Measurements from ENCODE around the gene UBE2Z. TPM values are rescaled to one million over a fixed set of nuclear protein-coding genes. Genes with fewer than 3 reads are reported as not detected.

The UBE2Z gene
- total and polyA plus RNA-seq, 2 of the 13 experiments (the other 11 are each of a cell fraction or from before 2014, with no cell fraction given), result 63.2 to 122 TPM

DNA sequence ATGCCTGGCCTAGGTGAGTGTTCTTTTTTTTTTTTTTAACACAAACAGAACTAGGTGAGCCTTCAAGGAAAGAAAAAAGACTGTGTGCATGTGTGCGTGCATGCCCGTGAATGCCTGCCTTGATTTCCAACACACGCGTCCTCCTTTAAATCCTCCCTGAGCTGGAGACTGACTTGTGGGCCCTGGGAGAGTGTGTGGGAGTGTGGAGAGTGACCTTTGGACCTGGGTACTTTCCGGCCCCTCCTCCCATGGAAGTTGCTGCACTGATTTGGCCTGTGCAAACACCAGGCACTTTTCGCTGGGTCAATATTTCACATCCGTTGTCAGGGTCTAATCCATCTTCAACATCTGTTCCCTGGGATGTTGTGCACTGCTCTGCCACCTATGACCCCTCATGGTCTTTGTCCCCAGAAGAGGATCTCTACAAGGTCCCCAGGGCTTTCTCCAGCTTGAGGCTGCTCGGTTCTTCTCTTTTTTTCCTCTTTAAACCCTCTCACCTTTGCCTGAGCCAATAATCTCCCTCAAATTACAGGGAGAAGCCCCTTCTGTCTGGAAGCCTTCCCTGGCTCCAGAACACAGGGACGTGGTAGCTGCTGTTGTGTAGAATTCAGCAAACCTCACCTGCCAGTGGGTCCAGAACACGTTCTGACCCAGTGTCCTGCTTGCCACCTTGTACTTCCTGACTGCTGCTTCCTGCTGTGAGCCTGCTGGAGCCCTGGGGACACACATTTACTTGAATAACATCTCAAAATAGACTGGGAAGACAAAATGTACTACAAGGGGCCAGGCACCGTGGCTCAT, 36.5 kb upstream of the UBE2Z start (continued):
- TF ChIP-seq, protein P1, sequence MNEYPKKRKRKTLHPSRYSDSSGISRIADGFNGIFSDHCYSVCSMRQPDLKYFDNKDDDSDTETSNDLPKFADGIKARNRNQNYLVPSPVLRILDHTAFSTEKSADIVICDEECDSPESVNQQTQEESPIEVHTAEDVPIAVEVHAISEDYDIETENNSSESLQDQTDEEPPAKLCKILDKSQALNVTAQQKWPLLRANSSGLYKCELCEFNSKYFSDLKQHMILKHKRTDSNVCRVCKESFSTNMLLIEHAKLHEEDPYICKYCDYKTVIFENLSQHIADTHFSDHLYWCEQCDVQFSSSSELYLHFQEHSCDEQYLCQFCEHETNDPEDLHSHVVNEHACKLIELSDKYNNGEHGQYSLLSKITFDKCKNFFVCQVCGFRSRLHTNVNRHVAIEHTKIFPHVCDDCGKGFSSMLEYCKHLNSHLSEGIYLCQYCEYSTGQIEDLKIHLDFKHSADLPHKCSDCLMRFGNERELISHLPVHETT (CRISPR knock-in tag; conservative IDR thresholded peaks at IDR 0.05), result peak; percentile 81; the same call in 1 of the 2 replicates
- TF ChIP-seq HCFC1 (IDR thresholded peaks at IDR 0.05; ENCODE audit: low read depth, low read length) (no peak), NPAS2 (CRISPR knock-in tag; IDR thresholded peaks at IDR 0.05; ENCODE audit: borderline replicate concordance) (no peak), JDP2 (CRISPR knock-in tag; IDR thresholded peaks at IDR 0.05; ENCODE audit: borderline replicate concordance) (no peak), ZFX (CRISPR knock-in tag; IDR thresholded peaks at IDR 0.05; ENCODE audit: low read depth) (peak; percentile 79), ARHGAP35 (CRISPR knock-in tag; IDR thresholded peaks at IDR 0.05; ENCODE audit: borderline replicate concordance) (peak; percentile 24; the same call in 1 of the 2 replicates), HMG20A (CRISPR knock-in tag; IDR thresholded peaks at IDR 0.05; ENCODE audit: borderline replicate concordance) (peak; percentile 100), BRCA1 (CRISPR knock-in tag; IDR thresholded peaks at IDR 0.05) (no peak)
- TF ChIP-seq, protein P2, sequence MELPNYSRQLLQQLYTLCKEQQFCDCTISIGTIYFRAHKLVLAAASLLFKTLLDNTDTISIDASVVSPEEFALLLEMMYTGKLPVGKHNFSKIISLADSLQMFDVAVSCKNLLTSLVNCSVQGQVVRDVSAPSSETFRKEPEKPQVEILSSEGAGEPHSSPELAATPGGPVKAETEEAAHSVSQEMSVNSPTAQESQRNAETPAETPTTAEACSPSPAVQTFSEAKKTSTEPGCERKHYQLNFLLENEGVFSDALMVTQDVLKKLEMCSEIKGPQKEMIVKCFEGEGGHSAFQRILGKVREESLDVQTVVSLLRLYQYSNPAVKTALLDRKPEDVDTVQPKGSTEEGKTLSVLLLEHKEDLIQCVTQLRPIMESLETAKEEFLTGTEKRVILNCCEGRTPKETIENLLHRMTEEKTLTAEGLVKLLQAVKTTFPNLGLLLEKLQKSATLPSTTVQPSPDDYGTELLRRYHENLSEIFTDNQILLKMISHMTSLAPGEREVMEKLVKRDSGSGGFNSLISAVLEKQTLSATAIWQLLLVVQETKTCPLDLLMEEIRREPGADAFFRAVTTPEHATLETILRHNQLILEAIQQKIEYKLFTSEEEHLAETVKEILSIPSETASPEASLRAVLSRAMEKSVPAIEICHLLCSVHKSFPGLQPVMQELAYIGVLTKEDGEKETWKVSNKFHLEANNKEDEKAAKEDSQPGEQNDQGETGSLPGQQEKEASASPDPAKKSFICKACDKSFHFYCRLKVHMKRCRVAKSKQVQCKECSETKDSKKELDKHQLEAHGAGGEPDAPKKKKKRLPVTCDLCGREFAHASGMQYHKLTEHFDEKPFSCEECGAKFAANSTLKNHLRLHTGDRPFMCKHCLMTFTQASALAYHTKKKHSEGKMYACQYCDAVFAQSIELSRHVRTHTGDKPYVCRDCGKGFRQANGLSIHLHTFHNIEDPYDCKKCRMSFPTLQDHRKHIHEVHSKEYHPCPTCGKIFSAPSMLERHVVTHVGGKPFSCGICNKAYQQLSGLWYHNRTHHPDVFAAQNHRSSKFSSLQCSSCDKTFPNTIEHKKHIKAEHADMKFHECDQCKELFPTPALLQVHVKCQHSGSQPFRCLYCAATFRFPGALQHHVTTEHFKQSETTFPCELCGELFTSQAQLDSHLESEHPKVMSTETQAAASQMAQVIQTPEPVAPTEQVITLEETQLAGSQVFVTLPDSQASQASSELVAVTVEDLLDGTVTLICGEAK (IDR thresholded peaks at IDR 0.05), result no peak
- TF ChIP-seq, protein P2 (CRISPR knock-in tag; IDR thresholded peaks at IDR 0.05), result peak; percentile 79
- TF ChIP-seq, protein P3, sequence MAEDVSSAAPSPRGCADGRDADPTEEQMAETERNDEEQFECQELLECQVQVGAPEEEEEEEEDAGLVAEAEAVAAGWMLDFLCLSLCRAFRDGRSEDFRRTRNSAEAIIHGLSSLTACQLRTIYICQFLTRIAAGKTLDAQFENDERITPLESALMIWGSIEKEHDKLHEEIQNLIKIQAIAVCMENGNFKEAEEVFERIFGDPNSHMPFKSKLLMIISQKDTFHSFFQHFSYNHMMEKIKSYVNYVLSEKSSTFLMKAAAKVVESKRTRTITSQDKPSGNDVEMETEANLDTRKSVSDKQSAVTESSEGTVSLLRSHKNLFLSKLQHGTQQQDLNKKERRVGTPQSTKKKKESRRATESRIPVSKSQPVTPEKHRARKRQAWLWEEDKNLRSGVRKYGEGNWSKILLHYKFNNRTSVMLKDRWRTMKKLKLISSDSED (CRISPR knock-in tag; IDR thresholded peaks at IDR 0.05), result no peak
- TF ChIP-seq, protein P4, sequence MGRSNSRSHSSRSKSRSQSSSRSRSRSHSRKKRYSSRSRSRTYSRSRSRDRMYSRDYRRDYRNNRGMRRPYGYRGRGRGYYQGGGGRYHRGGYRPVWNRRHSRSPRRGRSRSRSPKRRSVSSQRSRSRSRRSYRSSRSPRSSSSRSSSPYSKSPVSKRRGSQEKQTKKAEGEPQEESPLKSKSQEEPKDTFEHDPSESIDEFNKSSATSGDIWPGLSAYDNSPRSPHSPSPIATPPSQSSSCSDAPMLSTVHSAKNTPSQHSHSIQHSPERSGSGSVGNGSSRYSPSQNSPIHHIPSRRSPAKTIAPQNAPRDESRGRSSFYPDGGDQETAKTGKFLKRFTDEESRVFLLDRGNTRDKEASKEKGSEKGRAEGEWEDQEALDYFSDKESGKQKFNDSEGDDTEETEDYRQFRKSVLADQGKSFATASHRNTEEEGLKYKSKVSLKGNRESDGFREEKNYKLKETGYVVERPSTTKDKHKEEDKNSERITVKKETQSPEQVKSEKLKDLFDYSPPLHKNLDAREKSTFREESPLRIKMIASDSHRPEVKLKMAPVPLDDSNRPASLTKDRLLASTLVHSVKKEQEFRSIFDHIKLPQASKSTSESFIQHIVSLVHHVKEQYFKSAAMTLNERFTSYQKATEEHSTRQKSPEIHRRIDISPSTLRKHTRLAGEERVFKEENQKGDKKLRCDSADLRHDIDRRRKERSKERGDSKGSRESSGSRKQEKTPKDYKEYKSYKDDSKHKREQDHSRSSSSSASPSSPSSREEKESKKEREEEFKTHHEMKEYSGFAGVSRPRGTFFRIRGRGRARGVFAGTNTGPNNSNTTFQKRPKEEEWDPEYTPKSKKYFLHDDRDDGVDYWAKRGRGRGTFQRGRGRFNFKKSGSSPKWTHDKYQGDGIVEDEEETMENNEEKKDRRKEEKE (IDR thresholded peaks at IDR 0.05), result no peak
- TF ChIP-seq, protein P5, sequence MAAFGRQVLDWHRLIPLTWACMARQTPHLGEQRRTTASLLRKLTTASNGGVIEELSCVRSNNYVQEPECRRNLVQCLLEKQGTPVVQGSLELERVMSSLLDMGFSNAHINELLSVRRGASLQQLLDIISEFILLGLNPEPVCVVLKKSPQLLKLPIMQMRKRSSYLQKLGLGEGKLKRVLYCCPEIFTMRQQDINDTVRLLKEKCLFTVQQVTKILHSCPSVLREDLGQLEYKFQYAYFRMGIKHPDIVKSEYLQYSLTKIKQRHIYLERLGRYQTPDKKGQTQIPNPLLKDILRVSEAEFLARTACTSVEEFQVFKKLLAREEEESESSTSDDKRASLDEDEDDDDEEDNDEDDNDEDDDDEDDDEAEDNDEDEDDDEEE (CRISPR knock-in tag; IDR thresholded peaks at IDR 0.05), result peak; percentile 63; the same call in 1 of the 2 replicates

Data from HepG2 (cell line).